Skeletal muscle tissue (tissue), 4 donors: Measurements from ENCODE around the gene GLCCI1. TPM values are rescaled to one million over a fixed set of nuclear protein-coding genes. Genes with fewer than 3 reads are reported as not detected.

Experiments
- H3K27ac ChIP-seq: one replicate; pipeline ENCODE4 v1.7.0; 2013; ENCODE audit warnings: mild to moderate bottlenecking, low read depth, low read length, inconsistent platforms
- H3K27me3 ChIP-seq, 3 donors: one replicate each; pipeline ENCODE4 v1.7.0; 2013; ENCODE audit warnings: low read length in 3 of 3; ENCODE audit not compliant: control insufficient read depth in 3 of 3, insufficient read depth in 3 of 3
- H3K36me3 ChIP-seq, 3 donors: one replicate each; pipeline ENCODE4 v1.7.0; 2013; ENCODE audit warnings: low read length in 3 of 3; ENCODE audit not compliant: control insufficient read depth in 3 of 3, insufficient read depth in 3 of 3
- H3K4me1 ChIP-seq, 3 donors: one replicate each; pipeline ENCODE4 v1.7.0; 2013; ENCODE audit warnings: low read length in 3 of 3, mild to moderate bottlenecking in 3 of 3; ENCODE audit not compliant: control insufficient read depth in 3 of 3, insufficient read depth in 3 of 3
- H3K4me3 ChIP-seq, 3 donors: one replicate each; pipeline ENCODE4 v1.7.0; 2013; ENCODE audit warnings: low read length in 3 of 3
- H3K9ac ChIP-seq, 3 donors: one replicate each; pipeline ENCODE4 v1.7.0; 2013; ENCODE audit warnings: low read length in 3 of 3, mild to moderate bottlenecking in 3 of 3, moderate library complexity in 2 of 3, low read depth in 1 of 3
- H3K9me3 ChIP-seq, 3 donors: one replicate each; pipeline ENCODE4 v1.7.0; 2013; ENCODE audit warnings: low read length in 3 of 3; ENCODE audit not compliant: control insufficient read depth in 3 of 3
- total RNA-seq: library from RNA; depleted of rRNA; stranded (reverse); fragments of >200 nt; gene quantifications from one replicate; pipeline ENCODE4 v1.2.3, GENCODE V29; 2014
- donor health status: Osteomylitis.

Gene GLCCI1
- 15.1 TPM for total RNA-seq

- Histone ChIP-seq H3K9me3 (no peaks in the 10 kb centered on the region), H3K36me3 (no peaks in the 10 kb centered on the region), H3K4me1 (peaks cover 0 to 17% (median 6%) of the 10 kb centered on the region in 3 donors)
These were observed at the start of gene GLCCI1 for GRCh38 chr7:7968544-7969305. Gene GLCCI1, plus strand, starts transcription at chr7:7968796. Its CDS starts 555 bp downstream, at chr7:7969351.

GRCh38 chr7:7919449-7919945 lies 49.1 kb upstream of the GLCCI1 start:
- H3K4me1 ChIP-seq, result peaks cover 0 to 5% (median 0%) of the 10 kb centered on the region in 3 donors
- H3K4me3 ChIP-seq, result no peak overlapping the region
- H3K27ac ChIP-seq, result no peak overlapping the region
- no peaks in the 10 kb centered on the region for H3K9me3 ChIP-seq
- no peaks in the 10 kb centered on the region for H3K36me3 ChIP-seq
- no peaks in the 10 kb centered on the region for H3K27me3 ChIP-seq
- H3K9ac ChIP-seq, result no peak overlapping the region

More at GRCh38 chr7:7968544-7969305, at the start of gene GLCCI1:
- peak within 1 kb of the TSS; percentile 85 for H3K27ac ChIP-seq
- H3K27me3 ChIP-seq, result no peaks in the 10 kb centered on the region
- H3K4me3 ChIP-seq, result peak within 1 kb of the TSS; percentile 90 to 95 (median 93)
- H3K9ac ChIP-seq, result peak within 1 kb of the TSS; percentile 77 to 91 (median 86)

GRCh38 chr7:7920056-7920455 lies 48.5 kb upstream of the GLCCI1 start:
- Histone ChIP-seq H3K4me3 (no peak overlapping the region), H3K4me1 (peaks cover 0 to 3% (median 0%) of the 10 kb centered on the region in 3 donors), H3K27me3 (no peaks in the 10 kb centered on the region), H3K36me3 (no peaks in the 10 kb centered on the region), H3K9ac (no peak overlapping the region), H3K27ac (no peak overlapping the region), H3K9me3 (no peaks in the 10 kb centered on the region)

- H3K36me3 ChIP-seq, result no peaks in the 10 kb centered on the region
- no peaks in the 10 kb centered on the region for H3K27me3 ChIP-seq
- H3K9me3 ChIP-seq, result no peaks in the 10 kb centered on the region
- no peak overlapping the region for H3K27ac ChIP-seq
- no peak overlapping the region for H3K4me3 ChIP-seq
- peaks cover 0 to 3% (median 0%) of the 10 kb centered on the region in 3 donors for H3K4me1 ChIP-seq
- H3K9ac ChIP-seq, result no peak overlapping the region
These were observed 48.1 kb upstream of the GLCCI1 start for GRCh38 chr7:7920481-7920880.

- H3K4me3 ChIP-seq, result no peak overlapping the region
- H3K36me3 ChIP-seq, result no peaks in the 10 kb centered on the region
- no peaks in the 10 kb centered on the region for H3K27me3 ChIP-seq
- no peak overlapping the region for H3K27ac ChIP-seq
- H3K9me3 ChIP-seq, result no peaks in the 10 kb centered on the region
- H3K4me1 ChIP-seq, result peaks cover 0 to 3% (median 0%) of the 10 kb centered on the region in 3 donors
- H3K9ac ChIP-seq, result no peak overlapping the region
These were observed 46.8 kb upstream of the GLCCI1 start for GRCh38 chr7:7921830-7922229.

GRCh38 chr7:7922684-7923385 lies 45.8 kb upstream of the GLCCI1 start:
- Histone ChIP-seq H3K9me3 (no peaks in the 10 kb centered on the region), H3K9ac (no peak overlapping the region), H3K27ac (no peak overlapping the region), H3K27me3 (no peaks in the 10 kb centered on the region), H3K36me3 (no peaks in the 10 kb centered on the region), H3K4me3 (no peak overlapping the region), H3K4me1 (peaks cover 0 to 3% (median 0%) of the 10 kb centered on the region in 3 donors)

- Histone ChIP-seq H3K4me3 (no peak overlapping the region), H3K27ac (no peak overlapping the region), H3K27me3 (no peaks in the 10 kb centered on the region), H3K4me1 (peaks cover 0 to 3% (median 0%) of the 10 kb centered on the region in 3 donors), H3K36me3 (no peaks in the 10 kb centered on the region), H3K9me3 (no peaks in the 10 kb centered on the region), H3K9ac (no peak overlapping the region)
These were observed 44.8 kb upstream of the GLCCI1 start for GRCh38 chr7:7923818-7924217.

- no peak overlapping the region for H3K4me3 ChIP-seq
- peaks cover 0 to 3% (median 0%) of the 10 kb centered on the region in 3 donors for H3K4me1 ChIP-seq
- no peak overlapping the region for H3K27ac ChIP-seq
These were observed 44.3 kb upstream of the GLCCI1 start for GRCh38 chr7:7924303-7924702.

GRCh38 chr7:7931626-7932025 lies 37.0 kb upstream of the GLCCI1 start:
- H3K9ac ChIP-seq, result no peak overlapping the region
- H3K27ac ChIP-seq, result no peak overlapping the region
- H3K9me3 ChIP-seq, result no peaks in the 10 kb centered on the region
- no peak overlapping the region for H3K4me3 ChIP-seq
- H3K4me1 ChIP-seq, result no peaks in the 10 kb centered on the region
- H3K27me3 ChIP-seq, result no peaks in the 10 kb centered on the region
- no peaks in the 10 kb centered on the region for H3K36me3 ChIP-seq

More at GRCh38 chr7:7924303-7924702, 44.3 kb upstream of the GLCCI1 start:
- Histone ChIP-seq H3K9ac (no peak overlapping the region), H3K36me3 (no peaks in the 10 kb centered on the region), H3K9me3 (no peaks in the 10 kb centered on the region), H3K27me3 (no peaks in the 10 kb centered on the region)

- Histone ChIP-seq H3K27me3 (no peaks in the 10 kb centered on the region), H3K4me3 (no peak overlapping the region), H3K36me3 (no peaks in the 10 kb centered on the region), H3K27ac (no peak overlapping the region), H3K4me1 (no peaks in the 10 kb centered on the region), H3K9me3 (no peaks in the 10 kb centered on the region), H3K9ac (no peak overlapping the region)
These were observed 36.0 kb upstream of the GLCCI1 start for GRCh38 chr7:7932553-7932952.
